ENCODE measurements around the gene PTPRA. TPM values are rescaled to one million over a fixed set of nuclear protein-coding genes. Genes with fewer than 3 reads are reported as not detected.

Gene PTPRA
- total and polyA plus RNA-seq, 2 of the 8 experiments (the other 6 are each of a cell fraction or from before 2014, with no cell fraction given): 47.7 to 51.3 TPM

- Histone ChIP-seq H3K4me3 (ENCODE audit: extremely low read depth in 1 of 4, insufficient read depth in 2 of 4, low read depth in 3 of 4, low read length in 4 of 4) (peak overlapping the region; percentile 81 to 99 (median 88)), H2BK15ac (ENCODE audit: low read length) (0 out of 2 replicates have a peak overlapping the region, but pooled peaks have one; percentile 61), H3K27ac (ENCODE audit: low read depth, low read length) (no peak overlapping the region; the same call in 1 of the 2 replicates), H3K23me2 (ENCODE audit: low read depth, low read length) (peaks cover 8% of the 10 kb centered on the region), H3K27me3 (replicated peaks in 1 of 4; ENCODE audit: control insufficient read depth in 3 of 4, extremely low read depth in 1 of 4, insufficient read depth in 3 of 4, low read length in 3 of 4) (no peaks in the 10 kb centered on the region), H3K9ac (replicated peaks in 1 of 4; ENCODE audit: extremely low read depth in 1 of 4, low read depth in 3 of 4, low read length in 3 of 4) (peak overlapping the region; percentile 9 to 91 (median 62); a peak in 5 of 7 replicates), H2BK20ac (ENCODE audit: low read length) (peak overlapping the region; percentile 6; the same call in 1 of the 2 replicates), H3K4ac (replicated peaks; ENCODE audit: insufficient read length, low read depth, low read length) (peak overlapping the region; percentile 42), H3K79me2 (ENCODE audit: control insufficient read depth in 1 of 2, insufficient read depth in 2 of 2, low read length in 2 of 2) (peaks cover 0 to 6% of the 10 kb centered on the region in 2 experiments; a peak in 1 of 4 replicates), H2BK120ac (replicated peaks; ENCODE audit: low read depth, low read length) (peak overlapping the region; percentile 19), H3K36me3 (ENCODE audit: control insufficient read depth in 2 of 4, insufficient read depth in 4 of 4, low read length in 3 of 4) (peaks cover 12 to 24% (median 23%) of the 10 kb centered on the region in 4 experiments; a peak in 7 of 8 replicates), H2BK12ac (ENCODE audit: low read depth, low read length) (0 out of 2 replicates have a peak overlapping the region, but pooled peaks have one; percentile 50), H3K18ac (ENCODE audit: extremely low read depth, low read length) (peak overlapping the region; percentile 94), H3K9me3 (ENCODE audit: insufficient read depth in 2 of 2, low read depth in 1 of 2, low read length in 1 of 2) (no peaks in the 10 kb centered on the region), H2AFZ (ENCODE audit: low read length) (peak overlapping the region; percentile 1; the same call in 1 of the 2 replicates), H3K4me1 (replicated peaks in 1 of 4; ENCODE audit: control insufficient read depth in 3 of 4, insufficient read depth in 4 of 4, low read length in 3 of 4) (peaks cover 2 to 12% (median 9%) of the 10 kb centered on the region in 4 experiments; a peak in 6 of 7 replicates), H3K23ac (ENCODE audit: insufficient read length) (no peak overlapping the region), H3K79me1 (ENCODE audit: low read depth, low read length) (peaks cover 5% of the 10 kb centered on the region), H2AK5ac (ENCODE audit: low read depth, low read length) (no peak overlapping the region), H4K5ac (ENCODE audit: insufficient read length, low read depth, low read length) (peak overlapping the region; percentile 92), H3K4me2 (ENCODE audit: insufficient read depth in 1 of 2, low read depth in 2 of 2, low read length in 2 of 2) (peak overlapping the region; percentile 68 to 78), H3K14ac (ENCODE audit: insufficient read length) (no peak overlapping the region), H4K20me1 (replicated peaks in 1 of 2; ENCODE audit: control insufficient read depth in 1 of 2, insufficient read depth in 2 of 2, low read length in 2 of 2) (no peaks in the 10 kb centered on the region), H4K91ac (replicated peaks; ENCODE audit: insufficient read length, low read length) (peak overlapping the region; percentile 87), H2BK5ac (ENCODE audit: low read depth, low read length) (peak overlapping the region; percentile 80), H3K56ac (replicated peaks; ENCODE audit: insufficient read length, low read depth, low read length) (peak overlapping the region; percentile 83), H4K8ac (ENCODE audit: extremely low read depth, insufficient read depth, low read length) (no peak overlapping the region)
- no peak for FAIRE-seq
- 22% methylated on average over 7 of the region's 24 CpGs; no CpG with 5 or more reads in 1 of the 2 experiments for WGBS, 2 experiments (ENCODE audit: extremely low coverage in 1 of 2, insufficient coverage in 1 of 2, insufficient read length in 1 of 2, insufficient replicate concordance in 2 of 2, low coverage in 1 of 2, low lambda C conversion rate in 2 of 2, missing lambda C conversion rate in 1 of 2)
- TF ChIP-seq MAX (IDR thresholded peaks at IDR 0.05): peak; percentile 20; the same call in 1 of the 2 replicates
- no peak for TF ChIP-seq ATF3 (IDR thresholded peaks at IDR 0.05; ENCODE audit: insufficient read depth, low read depth, low read length)
- no peak for TF ChIP-seq KDM4A (IDR thresholded peaks at IDR 0.05; ENCODE audit: low read depth, low read length, severe bottlenecking)
- no peak for TF ChIP-seq NANOG (IDR thresholded peaks at IDR 0.05; ENCODE audit: insufficient read depth, low read depth, low read length, poor library complexity, severe bottlenecking)
- ChIA-PET CTCF (ENCODE audit: partially characterized antibody) (interaction anchor here (0.6 kb wide), 2 partner anchors 140 to 304 kb away, joined by 4 to 6 read pairs; no protein-coding TSS in a partner anchor), POLR2A (ENCODE audit: partially characterized antibody) (interaction anchor here (0.7 to 1.8 kb wide), 9 partner anchors 12 to 392 kb away, joined by 3 to 6 read pairs (median 4); partner anchors contain the start of genes ITPA, NOP56 and OXT)
- DNase-seq (ENCODE audit: low read depth in 1 of 2, low spot score in 2 of 2): no peak
These were observed 171.9 kb downstream of the PTPRA start for GRCh38 chr20:3045042-3045815.
